GM19023 (cell line): Measurements from ENCODE around the gene PATE4.
"Not testable (repeated sequence)": the region's sequence is repeated elsewhere in the genome, so short reads cannot be mapped to it uniquely, and the experiment has no call there.

ENCODE experiments used
- ATAC-seq: cut with Tn5 transposase; IDR thresholded peaks from one replicate; pipeline ENCODE4 v1.9.1; 2021; ENCODE audit warnings: mild to moderate bottlenecking, moderate library complexity; ENCODE audit not compliant: unreplicated experiment

PATE4 gene, protein sequence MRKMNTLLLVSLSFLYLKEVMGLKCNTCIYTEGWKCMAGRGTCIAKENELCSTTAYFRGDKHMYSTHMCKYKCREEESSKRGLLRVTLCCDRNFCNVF

DNA sequence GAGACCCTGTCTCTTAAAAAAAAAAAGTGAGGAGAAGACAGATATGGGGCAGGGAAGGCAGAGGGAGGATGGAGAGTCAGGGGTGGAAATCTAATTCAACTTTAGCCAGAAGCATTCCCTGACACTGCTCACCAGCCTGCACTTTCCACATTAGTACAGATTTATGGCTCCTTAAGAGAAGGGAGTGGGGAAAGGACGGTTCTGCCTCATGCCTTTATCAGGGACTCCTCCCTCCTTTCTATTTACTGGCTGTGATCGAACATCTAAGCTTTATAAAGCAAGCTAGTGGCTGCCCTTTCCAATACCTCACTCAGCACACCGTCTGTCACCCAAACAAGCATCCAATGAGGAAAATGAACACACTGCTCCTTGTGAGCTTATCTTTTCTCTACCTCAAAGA is at the start of gene PATE4:
Gene PATE4, plus strand, starts transcription at position 301 of the 400 bp plus-strand sequence. Its CDS starts 44 bp downstream, at position 345.
- ATAC-seq: no peak

GRCh38 chr11:125784678-125785077 is 48.4 kb upstream of the PATE4 start:
- ATAC-seq: no peak

DNA sequence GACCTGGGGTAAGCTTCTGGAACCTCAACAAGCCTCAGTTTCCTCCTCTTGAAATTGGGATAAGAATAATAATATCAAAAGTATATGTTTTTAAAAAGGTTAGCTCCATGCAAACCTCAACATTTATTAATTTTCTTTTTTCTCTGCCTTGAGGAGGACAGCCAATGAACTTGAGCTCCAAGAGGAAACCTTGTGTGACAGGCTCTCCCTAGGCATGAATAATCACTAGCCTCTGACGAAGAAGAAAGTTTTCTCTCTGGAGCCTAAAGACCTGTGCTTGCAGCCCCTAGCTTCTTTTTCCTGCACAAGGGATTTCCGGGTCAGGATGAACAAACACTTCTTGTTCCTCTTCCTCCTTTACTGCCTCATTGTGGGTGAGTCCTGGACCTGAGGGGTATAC is 45.3 kb upstream of the PATE4 start, which contains the start of gene PATE3:
Gene PATE3, plus strand, starts transcription at position 301 of the 400 bp plus-strand sequence. Its CDS starts 25 bp downstream, at position 326.
- no peak for ATAC-seq

GRCh38 chr11:125790825-125791224 is 42.3 kb upstream of the PATE4 start:
- no peak for ATAC-seq

DNA sequence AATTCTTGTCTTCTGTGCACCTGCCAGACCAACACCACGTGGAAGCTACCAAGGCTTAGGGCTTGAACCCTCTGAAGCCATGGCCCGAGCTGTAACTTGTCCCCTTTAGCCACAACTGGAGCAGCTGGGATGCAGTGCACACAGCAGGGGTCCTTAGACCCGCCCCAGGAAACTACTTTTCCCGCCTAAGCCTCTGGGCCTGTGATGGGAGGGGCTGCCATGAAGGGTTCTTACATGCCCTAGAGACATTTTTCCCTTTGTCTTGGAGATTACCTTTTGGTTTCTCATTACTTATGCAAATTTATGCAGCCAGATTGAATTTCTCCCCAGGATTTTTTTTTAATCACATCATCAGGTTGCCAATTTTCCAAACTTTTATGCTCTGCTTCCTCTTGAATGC is 35.5 kb upstream of the PATE4 start:
- no peak for ATAC-seq

DNA sequence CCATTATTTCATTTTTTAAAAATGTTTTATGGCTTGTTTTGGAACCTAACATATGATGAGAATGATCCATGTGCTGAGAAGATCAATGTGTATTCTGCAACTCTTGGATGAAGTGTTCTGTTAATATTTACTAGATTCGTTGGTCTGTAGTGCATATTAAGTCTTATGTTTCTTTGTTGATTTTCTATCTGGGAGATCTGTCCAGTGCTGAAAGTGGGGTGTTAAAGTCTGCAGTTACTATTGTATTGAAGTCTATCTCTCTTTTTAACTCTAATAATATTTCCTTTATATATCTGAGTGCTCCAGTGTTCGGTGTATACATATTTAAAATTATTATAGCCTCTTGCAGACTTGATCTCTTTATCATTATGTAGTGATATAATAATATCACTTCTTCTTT is 33.3 kb upstream of the PATE4 start:
- ATAC-seq: no peak

DNA sequence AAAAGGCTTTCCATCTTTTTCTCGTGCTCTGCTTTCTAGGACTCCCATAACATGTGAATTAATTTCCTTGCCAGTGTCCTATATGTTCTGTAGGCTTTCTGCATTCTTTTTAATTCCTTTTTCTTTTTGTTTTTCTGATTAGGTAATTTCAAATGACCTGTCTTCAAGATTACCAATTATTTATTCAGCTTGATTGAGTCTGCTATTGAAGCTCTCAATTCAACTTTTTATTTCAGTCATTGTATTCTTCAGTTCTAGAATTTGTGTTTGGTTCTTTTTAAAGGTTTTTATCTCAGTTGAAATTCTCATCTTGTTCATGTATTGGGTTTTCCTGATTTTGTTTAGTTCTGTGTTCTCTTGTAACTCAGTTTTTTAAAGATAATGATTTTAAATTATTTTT is 30.7 kb upstream of the PATE4 start:
- no peak for ATAC-seq

DNA sequence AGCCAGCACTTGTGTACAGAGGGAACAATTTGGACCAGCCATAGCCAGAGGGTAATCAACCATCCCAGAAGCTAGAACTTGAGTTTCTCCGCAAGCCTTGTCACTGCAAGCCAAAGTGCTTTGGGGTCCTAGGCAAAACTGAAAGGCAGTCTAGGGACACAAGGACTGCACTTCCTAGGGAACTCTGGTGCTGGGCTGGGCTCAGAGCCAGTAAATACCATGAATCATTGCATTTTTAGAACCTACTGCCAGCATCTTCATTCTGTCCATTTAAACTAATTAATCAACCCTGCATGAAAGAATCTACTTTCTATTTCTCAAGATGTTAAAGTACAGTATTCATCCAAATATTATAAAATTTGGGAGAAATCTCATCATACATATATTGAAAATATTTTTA is 25.2 kb upstream of the PATE4 start:
- no peak for ATAC-seq

DNA sequence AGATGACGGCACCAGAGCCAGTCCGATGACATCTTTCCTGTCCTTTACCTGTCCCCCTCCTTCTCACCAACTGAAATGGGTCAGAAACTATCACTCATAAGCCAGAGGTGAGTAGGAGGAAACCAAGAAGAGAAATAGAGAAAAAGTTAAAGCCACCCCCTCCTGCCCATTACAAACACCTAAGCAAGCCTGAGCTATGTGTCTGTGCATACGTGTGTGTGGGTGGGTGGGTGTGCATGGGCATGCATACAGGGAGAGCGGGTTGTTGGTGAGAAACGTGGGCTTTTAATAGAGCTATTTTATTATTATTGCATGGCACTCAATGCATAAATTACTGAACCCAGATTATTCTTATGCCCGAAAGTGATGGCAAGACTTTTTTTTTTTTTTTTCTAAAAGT is 2.6 kb downstream of the PATE4 start:
- ATAC-seq: no peak

DNA sequence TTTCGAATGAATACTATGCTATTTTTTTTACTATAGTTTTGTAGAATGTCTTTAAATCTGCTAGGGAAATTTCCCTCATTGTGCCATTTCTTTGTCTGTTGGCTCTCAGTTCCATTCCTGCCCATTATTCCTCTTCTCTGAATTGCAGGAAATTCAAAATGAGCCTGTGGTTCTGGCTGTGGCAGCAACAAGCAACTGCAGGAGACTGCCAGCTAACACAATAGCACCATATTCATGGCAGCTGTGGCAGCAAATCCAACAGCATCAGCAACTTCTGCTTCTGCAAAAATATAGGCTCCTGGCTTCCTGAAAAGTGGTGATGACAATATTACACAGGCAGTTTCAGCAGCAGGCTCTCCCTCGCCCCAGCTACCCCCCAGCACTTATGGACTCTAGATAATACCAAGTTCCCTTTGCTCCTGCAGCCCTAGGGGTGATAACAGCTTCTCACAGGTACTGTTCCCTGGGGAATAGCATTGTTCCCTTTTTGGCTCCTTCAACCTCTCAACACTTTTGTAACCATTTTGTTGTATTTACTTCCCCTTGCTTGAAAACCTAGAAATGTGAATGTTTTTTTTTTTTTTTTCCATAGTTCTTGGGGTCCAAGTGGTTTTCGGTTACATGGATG is 9.3 kb downstream of the PATE4 start:
- ATAC-seq: no peak

DNA sequence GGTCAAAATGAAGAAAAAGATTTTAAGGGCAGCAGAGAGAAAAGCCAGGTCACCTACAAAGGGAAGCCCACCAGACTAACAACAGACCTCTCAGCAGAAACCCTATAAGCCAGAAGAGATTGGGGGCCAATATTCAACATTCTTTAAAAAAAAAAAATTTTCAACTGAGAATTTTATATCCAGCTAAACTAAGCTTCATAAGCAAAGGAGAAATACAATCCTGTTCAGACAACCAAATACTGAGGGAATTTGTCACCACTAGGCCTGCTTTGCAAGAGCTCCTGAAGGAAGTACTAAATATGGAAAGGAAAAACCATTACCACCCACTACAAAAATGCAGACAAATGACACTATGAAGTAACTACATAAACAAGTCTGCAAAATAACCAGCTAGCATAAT is 13.1 kb downstream of the PATE4 start:
- ATAC-seq: no peak

DNA sequence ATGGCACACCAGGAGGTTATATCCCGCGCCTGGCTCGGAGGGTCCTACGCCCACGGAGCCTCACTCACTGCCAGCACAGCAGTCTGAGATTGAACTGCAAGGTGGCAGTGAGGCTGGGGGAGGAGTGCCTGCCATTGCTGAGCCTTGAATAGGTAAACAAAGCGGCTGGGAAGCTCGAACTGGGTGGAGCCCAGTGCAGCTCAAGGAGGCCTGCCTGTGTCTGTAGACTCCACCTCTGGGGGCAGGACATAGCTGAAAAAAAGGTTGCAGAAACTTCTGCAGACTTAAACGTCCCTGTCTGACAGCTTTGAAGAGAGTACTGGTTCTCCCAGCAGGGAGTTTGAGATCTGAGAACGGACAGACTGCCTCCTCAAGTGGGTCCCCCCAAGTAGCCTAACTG is 24.6 kb downstream of the PATE4 start:
- not testable (repeated sequence) for ATAC-seq

GRCh38 chr11:125862786-125863185 is 29.7 kb downstream of the PATE4 start:
- not testable (repeated sequence) for ATAC-seq

GRCh38 chr11:125865354-125865753 is 32.2 kb downstream of the PATE4 start:
- ATAC-seq: not testable (repeated sequence)

GRCh38 chr11:125869521-125869920 is 36.4 kb downstream of the PATE4 start:
- no peak for ATAC-seq

- no peak for ATAC-seq
Measured at GRCh38 chr11:125871391-125872137, 38.4 kb downstream of the PATE4 start.

GRCh38 chr11:125872138-125872491 is 39.0 kb downstream of the PATE4 start:
- no peak for ATAC-seq

DNA sequence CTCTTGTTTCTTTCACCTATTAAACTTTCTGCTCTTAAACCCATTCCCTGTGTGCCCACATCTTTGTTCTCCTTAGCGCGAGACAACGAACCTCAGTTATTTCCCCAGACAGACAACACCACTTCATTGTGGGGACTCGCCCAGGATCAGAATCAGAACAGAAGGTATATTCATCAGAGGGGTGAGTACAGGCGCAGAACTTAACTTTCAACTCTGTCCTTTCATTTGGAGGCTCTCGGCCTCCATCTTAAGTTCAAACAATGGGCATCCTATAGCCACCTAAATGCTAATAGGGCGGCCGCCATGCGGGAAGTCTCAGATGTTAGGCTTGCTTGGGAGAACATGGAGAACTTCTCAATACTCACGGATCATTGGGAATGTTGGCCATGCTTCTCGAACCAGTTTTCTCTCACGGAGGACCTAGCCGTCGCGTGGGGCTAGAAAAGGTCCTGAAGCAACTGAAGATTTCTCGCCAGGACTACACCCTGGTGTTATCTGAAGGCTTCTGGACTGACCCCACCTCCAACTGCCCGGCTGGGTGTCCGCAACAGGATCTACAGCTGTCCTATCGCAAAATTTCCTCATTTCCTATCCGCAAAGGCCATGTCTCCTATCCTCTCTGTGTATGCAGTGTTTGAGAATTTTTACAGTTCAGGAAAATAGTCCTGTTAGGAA is 40.9 kb downstream of the PATE4 start:
- ATAC-seq: no peak

DNA sequence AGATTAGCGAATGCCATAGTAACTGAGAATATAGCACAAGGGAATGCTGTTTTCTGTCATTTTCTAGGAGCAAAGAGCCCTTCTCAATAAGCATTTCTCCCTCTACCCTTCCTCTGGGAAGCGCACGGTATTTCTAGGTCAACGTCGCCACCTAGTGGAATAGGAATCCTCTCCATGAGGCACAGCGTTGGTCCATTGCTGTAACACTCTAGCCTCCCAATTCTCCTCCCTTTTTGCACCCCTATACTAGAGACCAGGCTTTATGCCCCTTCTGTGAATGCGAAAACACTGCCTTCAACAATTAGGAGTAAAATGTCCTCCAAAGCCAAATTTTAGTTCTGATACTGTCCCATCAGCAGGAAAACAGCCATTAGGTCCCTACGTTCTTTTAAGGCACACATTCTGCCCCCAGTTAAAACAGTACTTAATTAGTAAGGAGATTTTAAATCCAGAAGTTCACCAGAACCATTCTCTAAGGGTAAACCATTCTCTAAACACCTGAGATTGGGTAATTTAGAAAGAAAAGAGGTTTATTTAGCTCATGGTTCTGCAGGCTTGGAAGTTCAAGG is 41.5 kb downstream of the PATE4 start:
- ATAC-seq: peak; percentile 62

GRCh38 chr11:125881291-125881690 is 48.2 kb downstream of the PATE4 start:
- ATAC-seq: no peak

- no peak for ATAC-seq
Measured at GRCh38 chr11:125883375-125883774, 50.3 kb downstream of the PATE4 start.
